ENCODE measurements around the gene SLC1A5.

DNA sequence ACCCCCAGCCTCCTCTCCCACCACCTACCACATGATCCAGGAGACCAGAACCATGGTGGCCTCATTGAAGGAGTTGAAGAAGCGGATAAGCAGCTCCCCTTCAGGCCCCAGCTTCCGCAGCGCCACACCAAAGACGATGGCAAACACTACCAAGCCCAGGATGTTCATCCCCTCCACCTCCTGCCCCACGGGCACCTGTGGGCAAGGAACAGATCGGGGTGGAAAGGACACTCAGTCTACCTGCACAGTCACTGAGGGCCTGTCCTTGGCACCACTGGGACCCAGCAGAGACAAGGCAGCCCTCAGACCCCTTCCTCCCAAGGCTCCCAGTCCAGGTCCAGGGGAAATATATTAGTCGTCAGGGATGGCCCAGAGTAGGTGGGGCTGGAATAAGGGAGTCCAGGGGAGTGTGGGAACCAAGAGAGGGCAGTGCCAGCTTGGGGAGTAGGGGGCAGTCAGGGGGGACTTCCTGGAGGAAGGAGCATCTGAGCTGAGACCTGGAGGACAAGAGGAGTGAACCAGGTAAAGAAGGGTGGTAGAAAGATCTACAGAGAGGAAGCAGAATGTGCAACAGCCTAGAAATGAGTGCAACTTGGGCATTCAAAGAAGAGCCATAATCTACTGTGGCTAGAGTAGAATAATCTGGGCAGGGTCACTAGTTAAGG, 5.9 kb downstream of the SLC1A5 start:
- TF ChIP-seq, protein P1, sequence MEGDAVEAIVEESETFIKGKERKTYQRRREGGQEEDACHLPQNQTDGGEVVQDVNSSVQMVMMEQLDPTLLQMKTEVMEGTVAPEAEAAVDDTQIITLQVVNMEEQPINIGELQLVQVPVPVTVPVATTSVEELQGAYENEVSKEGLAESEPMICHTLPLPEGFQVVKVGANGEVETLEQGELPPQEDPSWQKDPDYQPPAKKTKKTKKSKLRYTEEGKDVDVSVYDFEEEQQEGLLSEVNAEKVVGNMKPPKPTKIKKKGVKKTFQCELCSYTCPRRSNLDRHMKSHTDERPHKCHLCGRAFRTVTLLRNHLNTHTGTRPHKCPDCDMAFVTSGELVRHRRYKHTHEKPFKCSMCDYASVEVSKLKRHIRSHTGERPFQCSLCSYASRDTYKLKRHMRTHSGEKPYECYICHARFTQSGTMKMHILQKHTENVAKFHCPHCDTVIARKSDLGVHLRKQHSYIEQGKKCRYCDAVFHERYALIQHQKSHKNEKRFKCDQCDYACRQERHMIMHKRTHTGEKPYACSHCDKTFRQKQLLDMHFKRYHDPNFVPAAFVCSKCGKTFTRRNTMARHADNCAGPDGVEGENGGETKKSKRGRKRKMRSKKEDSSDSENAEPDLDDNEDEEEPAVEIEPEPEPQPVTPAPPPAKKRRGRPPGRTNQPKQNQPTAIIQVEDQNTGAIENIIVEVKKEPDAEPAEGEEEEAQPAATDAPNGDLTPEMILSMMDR (IDR thresholded peaks at IDR 0.05), result no peak
- TF ChIP-seq POLR2A (IDR thresholded peaks at IDR 0.05), result no peak
